Gastrocnemius medialis (tissue), 4 donors: Measurements from ENCODE around the gene THAP9. TPM values are rescaled to one million over a fixed set of nuclear protein-coding genes. Genes with fewer than 3 reads are reported as not detected.
A peak's percentile ranks its signal among the peaks of the same experiment; 100 is the strongest.
"Not testable (repeated sequence)": the region's sequence is repeated elsewhere in the genome, so short reads cannot be mapped to it uniquely, and the experiment has no call there.

Source experiments
- ATAC-seq, 2 donors: fragments of 150-250 bp; one replicate each; pipeline ENCODE4 v1.9.1; 2016
- DNase-seq, 2 donors: peaks; one replicate each; pipeline ENCODE4 v3.0.0-alpha.2; 2019
- H3K27ac ChIP-seq, 4 donors: fragments of 200-600 bp; sonication (generic); 1 replicate in 1 of 4; 2 replicates in 3 of 4; pipeline ENCODE4 v1.5.1; 2016 to 2018; ENCODE audit warnings: mild to moderate bottlenecking in 2 of 4, moderate library complexity in 1 of 4
- H3K27me3 ChIP-seq, 3 donors: fragments of 200-600 bp; sonication (generic) in 2 of 3; 1 replicate in 1 of 3; 2 replicates in 2 of 3; pipeline versions ENCODE4 v1.5.1 to v1.6.0; 2016 to 2019; ENCODE audit warnings: mild to moderate bottlenecking in 1 of 3, moderate library complexity in 1 of 3
- H3K36me3 ChIP-seq, 2 donors: fragments of 200-600 bp; sonication (generic) in 1 of 2; one replicate each; pipeline ENCODE4 v1.5.1; 2017 to 2018
- H3K4me1 ChIP-seq, 2 donors: fragments of 200-600 bp; sonication (generic) in 1 of 2; one replicate each; pipeline ENCODE4 v1.5.1; 2016 to 2017; ENCODE audit warnings: mild to moderate bottlenecking in 2 of 2
- H3K4me3 ChIP-seq, 4 donors: fragments of 200-600 bp; sonication (generic) in 3 of 4; 1 replicate in 1 of 4; 2 replicates in 3 of 4; pipeline ENCODE4 v1.5.1; 2016 to 2019; ENCODE audit warnings: mild to moderate bottlenecking in 2 of 4
- H3K9me3 ChIP-seq, 3 donors: fragments of 200-600 bp; sonication (generic) in 2 of 3; 1 replicate in 1 of 3; 2 replicates in 2 of 3; pipeline ENCODE4 v1.5.1; 2016 to 2019
- POLR2A ChIP-seq, 2 donors: fragments of 450-650 bp; IDR thresholded peaks; one replicate each; pipeline ENCODE4 v1.6.1; 2017; ENCODE audit warnings: antibody characterized with exemption in 2 of 2, mild to moderate bottlenecking in 2 of 2, moderate library complexity in 2 of 2
- in situ Hi-C, 4 donors: fragments of 200-750 bp; cut with MboI; loops; one replicate each; pipeline versions ENCODE4 v1.15.0 to v1.8.0; 2017; ENCODE audit warnings: low sequenced_read_pairs in 4 of 4
- intact Hi-C: fragments of 100-400 bp; cut with DNase I; formaldehyde crosslinking; loops from one replicate; pipeline ENCODE4 v1.15.1; 2023; ENCODE audit warnings: low total_unique reads
- total RNA-seq, 4 donors: library from RNA; depleted of rRNA; stranded (reverse); fragments of >200 nt; gene quantifications; one replicate each; pipeline versions ENCODE4 v1.1.0 to v1.2.3, GENCODE V29; 2016
- TF ChIP-seq, protein P1 (sequence below), 5 experiments: fragments of 450-650 bp in 3 of 5; fragments of 200-600 bp in 2 of 5; sonication (generic) in 2 of 5; IDR thresholded peaks in 4 of 5; conservative IDR thresholded peaks in 1 of 5; 1 replicate in 4 of 5; 2 replicates in 1 of 5; pipeline ENCODE4 v1.5.1; 2016 to 2019; ENCODE audit warnings: antibody characterized with exemption in 5 of 5, mild to moderate bottlenecking in 3 of 5, moderate library complexity in 3 of 5

THAP9 gene
- total RNA-seq, 4 donors from 2014 or later = 7.6 to 11.1 (median 8.4) TPM

DNA sequence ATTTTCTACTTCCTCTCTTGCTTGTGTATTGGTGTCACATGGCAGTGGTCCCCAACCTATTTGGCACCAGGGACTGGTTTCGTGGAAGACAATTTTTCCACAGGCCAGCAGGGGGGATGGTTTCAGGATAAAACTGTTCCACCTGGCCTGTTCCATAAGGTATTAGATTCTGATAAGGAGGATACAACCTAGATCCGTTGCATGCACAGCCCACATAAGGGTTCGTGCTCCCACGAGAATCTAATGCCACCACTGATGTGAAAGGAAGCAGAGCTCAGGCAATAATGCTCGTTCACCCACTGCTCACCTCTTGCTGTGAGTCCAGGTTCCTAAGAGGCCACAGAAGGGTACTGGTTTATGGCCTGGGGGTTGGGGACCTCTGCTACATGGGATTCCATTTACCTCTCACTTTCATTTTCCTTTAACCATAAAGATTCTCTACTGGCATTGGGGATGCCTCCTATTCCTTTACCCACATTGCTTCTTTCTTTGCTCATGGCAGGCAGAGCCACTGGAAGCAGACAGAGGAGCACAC, 47.7 kb upstream of the THAP9 start:
- Histone ChIP-seq H3K36me3 (peaks cover 0 to 100% of the 10 kb centered on the region in 2 donors), H3K4me1 (no peaks in the 10 kb centered on the region), H3K4me3 (no peak overlapping the region), H3K9me3 (no peaks in the 10 kb centered on the region), H3K27ac (no peak overlapping the region), H3K27me3 (no peaks in the 10 kb centered on the region)
- intact Hi-C loops = no loop called here
- DNase-seq = no peak
- in situ Hi-C loops = loop anchor here in 2 of 4 donors (25.0 kb wide), 2 partner anchors 584 to 609 kb away; partner anchors contain the start of genes HELQ (in 1 of the 2) and MRPS18C (in 1 of the 2)
- ATAC-seq = no peak
- TF ChIP-seq, protein P1, sequence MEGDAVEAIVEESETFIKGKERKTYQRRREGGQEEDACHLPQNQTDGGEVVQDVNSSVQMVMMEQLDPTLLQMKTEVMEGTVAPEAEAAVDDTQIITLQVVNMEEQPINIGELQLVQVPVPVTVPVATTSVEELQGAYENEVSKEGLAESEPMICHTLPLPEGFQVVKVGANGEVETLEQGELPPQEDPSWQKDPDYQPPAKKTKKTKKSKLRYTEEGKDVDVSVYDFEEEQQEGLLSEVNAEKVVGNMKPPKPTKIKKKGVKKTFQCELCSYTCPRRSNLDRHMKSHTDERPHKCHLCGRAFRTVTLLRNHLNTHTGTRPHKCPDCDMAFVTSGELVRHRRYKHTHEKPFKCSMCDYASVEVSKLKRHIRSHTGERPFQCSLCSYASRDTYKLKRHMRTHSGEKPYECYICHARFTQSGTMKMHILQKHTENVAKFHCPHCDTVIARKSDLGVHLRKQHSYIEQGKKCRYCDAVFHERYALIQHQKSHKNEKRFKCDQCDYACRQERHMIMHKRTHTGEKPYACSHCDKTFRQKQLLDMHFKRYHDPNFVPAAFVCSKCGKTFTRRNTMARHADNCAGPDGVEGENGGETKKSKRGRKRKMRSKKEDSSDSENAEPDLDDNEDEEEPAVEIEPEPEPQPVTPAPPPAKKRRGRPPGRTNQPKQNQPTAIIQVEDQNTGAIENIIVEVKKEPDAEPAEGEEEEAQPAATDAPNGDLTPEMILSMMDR (IDR thresholded peaks at IDR 0.05 in 4 of 5, conservative IDR thresholded peaks at IDR 0.05 in 1 of 5) = no peak
- no peak for TF ChIP-seq POLR2A (IDR thresholded peaks at IDR 0.05)

DNA sequence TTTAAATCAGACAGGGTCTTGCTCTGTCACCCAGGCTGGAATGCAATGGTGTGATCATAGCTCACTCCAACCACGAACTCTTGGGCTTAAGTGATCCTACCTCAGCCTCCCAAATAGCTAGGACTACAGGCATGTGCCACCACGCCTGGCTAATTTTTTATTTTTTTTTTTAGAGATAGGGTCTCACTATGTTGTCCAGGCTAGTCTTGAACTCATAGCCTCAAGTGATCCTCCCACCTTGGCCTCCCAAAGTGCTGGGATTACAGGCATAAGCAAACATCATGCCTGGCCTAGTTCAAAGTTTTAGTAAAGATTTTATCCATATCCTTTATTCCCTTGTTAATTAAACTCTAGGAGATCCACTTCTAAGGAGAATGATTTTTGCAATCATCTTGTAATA, 40.0 kb upstream of the THAP9 start:
- H3K4me1 ChIP-seq, H3K9me3 ChIP-seq, H3K27me3 ChIP-seq, H3K27ac ChIP-seq, DNase-seq, H3K4me3 ChIP-seq, ATAC-seq, intact Hi-C loops: not testable (repeated sequence)
- peaks cover 0 to 76% of the 10 kb centered on the region in 2 donors for H3K36me3 ChIP-seq
- in situ Hi-C loops = loop anchor here in 2 of 4 donors (25.0 kb wide), 2 partner anchors 577 to 602 kb away; partner anchors contain the start of genes HELQ (in 1 of the 2) and MRPS18C (in 1 of the 2)

DNA sequence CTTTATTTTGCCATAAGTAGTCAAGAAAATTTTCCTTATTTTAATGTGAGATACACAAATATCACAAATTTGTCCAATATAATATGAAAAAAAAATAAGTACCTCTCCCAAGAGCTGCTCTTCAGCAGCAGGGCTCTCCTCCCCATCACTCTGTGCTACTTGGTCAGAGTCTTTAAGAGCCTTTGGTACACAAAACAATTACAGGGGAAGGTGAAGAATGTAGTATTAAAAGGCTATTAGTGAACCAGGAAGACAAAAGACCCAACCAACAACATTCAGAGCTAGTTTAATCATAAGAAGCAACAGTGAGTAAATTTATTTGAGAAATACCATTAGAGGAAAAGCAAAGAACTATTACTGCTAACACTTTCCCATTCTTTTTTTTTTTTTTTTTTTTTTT, 39.0 kb upstream of the THAP9 start:
- ATAC-seq = no peak
- H3K27ac ChIP-seq = no peak overlapping the region
- no peak for DNase-seq
- H3K27me3 ChIP-seq = no peaks in the 10 kb centered on the region
- TF ChIP-seq, protein P1 (IDR thresholded peaks at IDR 0.05 in 4 of 5, conservative IDR thresholded peaks at IDR 0.05 in 1 of 5) = no peak
- no peak for TF ChIP-seq POLR2A (IDR thresholded peaks at IDR 0.05)
- intact Hi-C loops = no loop called here
- H3K4me1 ChIP-seq = peaks cover 0 to 4% of the 10 kb centered on the region in 2 donors
- H3K9me3 ChIP-seq = no peaks in the 10 kb centered on the region
- in situ Hi-C loops = loop anchor here in 2 of 4 donors (25.0 kb wide), 2 partner anchors 576 to 601 kb away; partner anchors contain the start of genes HELQ (in 1 of the 2) and MRPS18C (in 1 of the 2)
- no peak overlapping the region for H3K4me3 ChIP-seq
- peaks cover 0 to 76% of the 10 kb centered on the region in 2 donors for H3K36me3 ChIP-seq

DNA sequence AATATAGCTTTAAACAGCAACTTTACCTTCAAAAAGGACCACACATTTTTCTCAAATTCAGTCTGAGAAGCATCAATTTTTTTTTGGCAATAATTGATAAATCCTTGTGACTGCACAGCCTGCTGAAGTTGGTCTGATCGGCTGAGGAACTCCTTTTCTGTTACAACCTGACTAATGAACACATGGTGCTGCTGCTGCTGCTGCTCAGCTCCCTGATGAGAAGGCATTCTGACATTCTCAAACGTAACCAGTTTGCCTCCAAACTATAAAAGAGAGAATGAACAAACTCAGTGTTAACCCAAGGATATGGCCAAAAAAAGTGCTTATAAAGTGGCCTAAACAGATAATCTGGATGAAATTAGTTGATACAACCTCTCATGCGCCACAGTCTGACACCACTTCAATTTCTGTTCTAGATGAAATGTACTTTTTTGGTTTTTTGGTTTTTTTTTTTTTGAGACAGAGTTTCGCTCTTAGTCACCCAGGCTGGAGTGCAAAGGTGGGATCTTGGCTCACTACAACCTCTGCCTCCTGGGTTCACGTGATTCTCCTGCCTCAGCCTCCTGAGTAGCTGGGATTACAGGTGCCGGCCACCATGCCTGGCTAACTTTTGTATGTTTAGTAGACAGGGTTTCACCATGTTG, 36.1 kb upstream of the THAP9 start:
- no peak overlapping the region for H3K4me3 ChIP-seq
- H3K4me1 ChIP-seq = peaks cover 0 to 4% of the 10 kb centered on the region in 2 donors
- DNase-seq (no peak), ATAC-seq (no peak)
- no peaks in the 10 kb centered on the region for H3K27me3 ChIP-seq
- intact Hi-C loops (no loop called here), in situ Hi-C loops (loop anchor here in 2 of 4 donors (25.0 kb wide), 2 partner anchors 573 to 598 kb away; partner anchors contain the start of genes HELQ (in 1 of the 2) and MRPS18C (in 1 of the 2))
- no peaks in the 10 kb centered on the region for H3K9me3 ChIP-seq
- peaks cover 0 to 89% of the 10 kb centered on the region in 2 donors for H3K36me3 ChIP-seq
- H3K27ac ChIP-seq = no peak overlapping the region
- no peak for TF ChIP-seq POLR2A (IDR thresholded peaks at IDR 0.05)
- TF ChIP-seq, protein P1 (IDR thresholded peaks at IDR 0.05 in 4 of 5, conservative IDR thresholded peaks at IDR 0.05 in 1 of 5) = no peak

DNA sequence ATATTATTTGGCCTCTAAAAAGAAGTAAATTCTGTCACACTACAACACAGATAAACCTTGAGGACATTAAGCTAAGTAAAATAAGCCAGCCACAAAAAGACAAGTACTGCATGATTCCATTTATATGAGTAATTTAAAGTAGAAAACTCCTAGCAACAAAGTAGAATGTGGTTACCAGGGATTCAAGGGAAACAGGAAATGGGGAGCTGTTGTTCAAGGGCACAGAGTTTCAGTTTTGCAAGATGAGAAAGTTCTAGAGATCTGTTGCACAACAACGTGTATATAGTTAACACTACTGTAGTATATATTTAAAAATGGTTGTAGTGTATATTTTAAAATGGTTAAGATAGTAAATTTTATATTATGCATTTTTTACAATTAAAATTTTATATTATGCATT, 34.9 kb upstream of the THAP9 start:
- DNase-seq = no peak
- ATAC-seq = no peak
- intact Hi-C loops = no loop called here

DNA sequence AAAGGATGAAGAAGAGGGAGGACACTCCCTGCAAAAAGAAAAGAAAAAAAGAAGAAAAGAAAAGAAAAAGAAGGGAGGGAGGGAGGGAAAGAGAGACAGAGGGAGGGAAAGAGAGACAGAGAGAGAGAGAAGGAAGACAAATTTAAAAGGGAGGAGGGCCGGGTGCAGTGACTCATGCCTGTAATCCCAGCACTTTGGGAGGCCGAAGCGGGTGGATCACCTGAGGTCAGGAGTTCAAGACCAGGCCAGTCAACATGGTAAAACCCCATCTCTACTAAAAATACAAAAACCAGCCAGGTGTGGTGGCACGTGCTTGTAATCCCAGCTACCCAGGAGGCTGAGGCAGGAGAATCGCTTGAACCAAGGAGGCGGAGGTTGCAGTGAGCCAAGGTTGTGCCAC, 34.5 kb upstream of the THAP9 start:
- H3K4me1 ChIP-seq, H3K9me3 ChIP-seq, H3K27me3 ChIP-seq, ATAC-seq, DNase-seq, H3K4me3 ChIP-seq, intact Hi-C loops: not testable (repeated sequence)
- Histone ChIP-seq H3K27ac (peak overlapping the region in 2 of 4 donors; percentile 42 to 46), H3K36me3 (peaks cover 8 to 91% of the 10 kb centered on the region in 2 donors)
- in situ Hi-C loops = loop anchor here in 2 of 4 donors (25.0 kb wide), 2 partner anchors 571 to 596 kb away; partner anchors contain the start of genes HELQ (in 1 of the 2) and MRPS18C (in 1 of the 2)

More for the DNA sequence above, 34.9 kb upstream of the THAP9 start:
- H3K4me1 ChIP-seq = peaks cover 0 to 4% of the 10 kb centered on the region in 2 donors
- peaks cover 6 to 91% of the 10 kb centered on the region in 2 donors for H3K36me3 ChIP-seq
- H3K27me3 ChIP-seq = no peaks in the 10 kb centered on the region
- in situ Hi-C loops = loop anchor here in 2 of 4 donors (25.0 kb wide), 2 partner anchors 572 to 597 kb away; partner anchors contain the start of genes HELQ (in 1 of the 2) and MRPS18C (in 1 of the 2)
- TF ChIP-seq POLR2A (IDR thresholded peaks at IDR 0.05) = no peak
- TF ChIP-seq, protein P1 (IDR thresholded peaks at IDR 0.05 in 4 of 5, conservative IDR thresholded peaks at IDR 0.05 in 1 of 5) = no peak
- H3K9me3 ChIP-seq = no peaks in the 10 kb centered on the region
- no peak overlapping the region for H3K4me3 ChIP-seq
- peak overlapping the region in 2 of 4 donors; percentile 42 to 46 for H3K27ac ChIP-seq
